ENCODE data around the gene USP51. TPM values are rescaled to one million over a fixed set of nuclear protein-coding genes. Genes with fewer than 3 reads are reported as not detected.
A peak's percentile ranks its signal among the peaks of the same experiment; 100 is the strongest.
"Not testable (repeated sequence)": the region's sequence is repeated elsewhere in the genome, so short reads cannot be mapped to it uniquely, and the experiment has no call there.

Gene USP51
- total and polyA plus RNA-seq, 4 donors, result 0.70 to 10.2 (median 2.9) TPM

DNA sequence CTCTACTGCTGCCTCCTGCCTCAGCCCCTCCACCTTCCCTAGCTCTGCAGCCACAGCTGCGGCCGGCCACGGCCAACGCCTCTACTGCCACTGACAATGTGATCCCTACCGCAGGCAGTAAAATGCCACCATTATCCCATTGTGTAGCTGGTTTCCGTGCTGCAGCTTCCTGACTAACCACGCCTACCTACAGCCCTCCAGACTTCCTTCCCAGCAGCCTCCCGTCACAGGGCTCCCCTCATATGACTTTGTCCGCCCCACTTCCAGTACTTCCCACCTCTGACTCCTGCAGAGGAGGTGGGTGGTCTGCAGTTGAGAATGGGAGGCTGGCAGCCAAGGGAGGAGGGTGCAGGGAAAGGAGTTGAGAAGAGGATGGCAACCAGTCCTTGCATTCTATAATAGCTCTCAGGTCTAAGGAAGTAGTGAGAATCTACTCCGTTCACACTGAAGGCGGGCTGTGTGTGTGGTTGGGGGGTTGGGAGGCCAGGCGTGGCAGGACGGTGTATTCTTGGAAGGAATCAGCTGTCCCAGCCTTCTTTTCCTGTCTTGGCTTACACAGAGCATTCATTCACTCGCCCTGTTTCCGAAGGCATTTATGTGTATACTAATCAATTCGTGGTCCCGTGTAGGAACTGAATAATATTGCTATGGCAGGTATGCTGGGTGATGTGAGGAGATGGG, 33.1 kb upstream of the USP51 start:
- no peak overlapping the region for H3K4me3 ChIP-seq

DNA sequence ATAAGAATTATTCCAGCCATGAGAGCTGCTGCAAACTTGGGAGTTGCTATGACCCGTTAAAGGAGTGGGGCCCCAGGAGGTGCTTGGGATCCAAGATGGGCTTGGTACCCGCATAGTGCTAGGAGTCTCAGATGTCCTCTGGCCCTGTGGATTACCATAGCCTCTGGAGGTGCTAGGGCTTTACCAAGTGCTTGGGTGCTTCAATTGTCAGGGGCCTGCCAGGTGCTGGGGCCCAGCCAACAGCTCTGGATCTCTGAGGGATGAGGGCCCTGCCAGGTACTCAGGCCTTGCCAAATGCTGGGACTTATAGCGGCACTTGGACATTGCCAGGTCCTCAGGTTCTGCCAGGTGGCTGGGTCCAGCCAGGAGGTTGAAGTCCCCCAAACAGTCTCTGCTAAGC, 32.0 kb upstream of the USP51 start:
- Histone ChIP-seq H3K27me3 (ENCODE audit: control insufficient read depth in 3 of 3, insufficient read depth in 3 of 3, low read length in 2 of 3) (peaks cover 0 to 5% (median 4%) of the 10 kb centered on the region in 3 donors), H3K4me1 (ENCODE audit: control insufficient read depth in 5 of 5, insufficient read depth in 5 of 5, low read length in 5 of 5) (no peaks in the 10 kb centered on the region), H3K27ac (ENCODE audit: low read depth in 1 of 2, low read length in 1 of 2) (no peak overlapping the region), H3K36me3 (ENCODE audit: control insufficient read depth in 4 of 4, insufficient read depth in 4 of 4, low read length in 4 of 4) (no peaks in the 10 kb centered on the region), H3K9me3 (ENCODE audit: control insufficient read depth in 4 of 4, insufficient read depth in 3 of 4, low read length in 3 of 4) (no peaks in the 10 kb centered on the region), H3K9ac (ENCODE audit: insufficient read depth in 1 of 2, low read length in 2 of 2) (no peak overlapping the region), H3K4me3 (no peak overlapping the region)
- TF ChIP-seq, protein P1, sequence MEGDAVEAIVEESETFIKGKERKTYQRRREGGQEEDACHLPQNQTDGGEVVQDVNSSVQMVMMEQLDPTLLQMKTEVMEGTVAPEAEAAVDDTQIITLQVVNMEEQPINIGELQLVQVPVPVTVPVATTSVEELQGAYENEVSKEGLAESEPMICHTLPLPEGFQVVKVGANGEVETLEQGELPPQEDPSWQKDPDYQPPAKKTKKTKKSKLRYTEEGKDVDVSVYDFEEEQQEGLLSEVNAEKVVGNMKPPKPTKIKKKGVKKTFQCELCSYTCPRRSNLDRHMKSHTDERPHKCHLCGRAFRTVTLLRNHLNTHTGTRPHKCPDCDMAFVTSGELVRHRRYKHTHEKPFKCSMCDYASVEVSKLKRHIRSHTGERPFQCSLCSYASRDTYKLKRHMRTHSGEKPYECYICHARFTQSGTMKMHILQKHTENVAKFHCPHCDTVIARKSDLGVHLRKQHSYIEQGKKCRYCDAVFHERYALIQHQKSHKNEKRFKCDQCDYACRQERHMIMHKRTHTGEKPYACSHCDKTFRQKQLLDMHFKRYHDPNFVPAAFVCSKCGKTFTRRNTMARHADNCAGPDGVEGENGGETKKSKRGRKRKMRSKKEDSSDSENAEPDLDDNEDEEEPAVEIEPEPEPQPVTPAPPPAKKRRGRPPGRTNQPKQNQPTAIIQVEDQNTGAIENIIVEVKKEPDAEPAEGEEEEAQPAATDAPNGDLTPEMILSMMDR (IDR thresholded peaks at IDR 0.05; ENCODE audit: control extremely low read depth, extremely low read depth), result no peak
- DNase-seq (no peak), ATAC-seq (ENCODE audit: insufficient read depth, low FRiP score) (no peak)
- WGBS, 2 donors, result 87 to 89% methylated on average over 2 to 3 of the region's 3 CpGs

More for the DNA sequence above, 33.1 kb upstream of the USP51 start:
- Histone ChIP-seq H3K4me1 (ENCODE audit: control insufficient read depth in 5 of 5, insufficient read depth in 5 of 5, low read length in 5 of 5) (no peaks in the 10 kb centered on the region), H3K36me3 (ENCODE audit: control insufficient read depth in 4 of 4, insufficient read depth in 4 of 4, low read length in 4 of 4) (no peaks in the 10 kb centered on the region), H3K9me3 (ENCODE audit: control insufficient read depth in 4 of 4, insufficient read depth in 3 of 4, low read length in 3 of 4) (no peaks in the 10 kb centered on the region), H3K27ac (ENCODE audit: low read depth in 1 of 2, low read length in 1 of 2) (peak overlapping the region in 1 of 2 donors; percentile 57), H3K27me3 (ENCODE audit: control insufficient read depth in 3 of 3, insufficient read depth in 3 of 3, low read length in 2 of 3) (peaks cover 0 to 5% (median 4%) of the 10 kb centered on the region in 3 donors), H3K9ac (ENCODE audit: insufficient read depth in 1 of 2, low read length in 2 of 2) (no peak overlapping the region)
- DNase-seq (peak in 2 of 3 donors; percentile 1 to 17), ATAC-seq (ENCODE audit: insufficient read depth, low FRiP score) (no peak)
- TF ChIP-seq, protein P1 (IDR thresholded peaks at IDR 0.05; ENCODE audit: control extremely low read depth, extremely low read depth), result no peak
- 60 to 70% methylated on average over 16 to 17 of the region's 17 CpGs for WGBS, 2 donors

DNA sequence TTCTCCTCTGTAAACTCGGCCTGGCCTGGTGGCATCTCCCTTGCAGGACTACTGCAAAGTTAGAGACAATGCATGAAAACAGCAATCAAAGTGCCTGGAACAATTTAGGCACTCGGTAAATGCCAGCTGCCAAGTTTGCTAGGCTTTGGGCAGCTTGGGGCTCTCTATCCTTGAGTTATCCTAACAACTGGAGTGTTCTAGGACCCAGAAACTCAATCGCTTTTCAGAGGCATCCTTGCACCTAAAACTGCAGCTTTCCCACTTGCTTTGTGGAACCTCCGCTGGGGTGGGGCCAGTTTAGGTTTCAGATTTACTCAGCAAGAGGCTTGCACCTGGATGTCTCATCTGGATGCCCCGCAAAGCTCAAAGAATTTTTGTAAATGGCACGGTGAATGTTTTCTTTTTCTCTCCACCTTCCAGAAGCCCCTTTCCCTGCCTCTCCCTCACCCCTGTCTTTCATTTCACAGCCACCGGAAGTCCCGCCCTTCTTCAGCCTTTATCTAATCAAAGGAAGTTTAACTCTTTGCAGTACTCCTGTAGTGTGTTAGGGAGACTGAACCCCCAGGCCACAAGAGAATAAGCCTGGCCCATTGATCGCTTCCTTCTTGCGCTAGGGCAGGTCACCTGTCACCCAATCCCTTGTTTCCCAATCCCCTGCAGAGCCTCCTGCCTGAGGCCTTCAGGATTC, 27.3 kb upstream of the USP51 start:
- not testable (repeated sequence) for DNase-seq; H3K27ac ChIP-seq (ENCODE audit: low read depth in 1 of 2, low read length in 1 of 2); H3K4me1 ChIP-seq (ENCODE audit: control insufficient read depth in 5 of 5, insufficient read depth in 5 of 5, low read length in 5 of 5); H3K27me3 ChIP-seq (ENCODE audit: control insufficient read depth in 3 of 3, insufficient read depth in 3 of 3, low read length in 2 of 3); H3K4me3 ChIP-seq; H3K36me3 ChIP-seq (ENCODE audit: control insufficient read depth in 4 of 4, insufficient read depth in 4 of 4, low read length in 4 of 4); H3K9ac ChIP-seq (ENCODE audit: insufficient read depth in 1 of 2, low read length in 2 of 2); ATAC-seq (ENCODE audit: insufficient read depth, low FRiP score); H3K9me3 ChIP-seq (ENCODE audit: control insufficient read depth in 4 of 4, insufficient read depth in 3 of 4, low read length in 3 of 4)
- whole genome bisulfite sequencing, 2 donors, result no CpG with 5 or more reads among the region's 10 CpGs

DNA sequence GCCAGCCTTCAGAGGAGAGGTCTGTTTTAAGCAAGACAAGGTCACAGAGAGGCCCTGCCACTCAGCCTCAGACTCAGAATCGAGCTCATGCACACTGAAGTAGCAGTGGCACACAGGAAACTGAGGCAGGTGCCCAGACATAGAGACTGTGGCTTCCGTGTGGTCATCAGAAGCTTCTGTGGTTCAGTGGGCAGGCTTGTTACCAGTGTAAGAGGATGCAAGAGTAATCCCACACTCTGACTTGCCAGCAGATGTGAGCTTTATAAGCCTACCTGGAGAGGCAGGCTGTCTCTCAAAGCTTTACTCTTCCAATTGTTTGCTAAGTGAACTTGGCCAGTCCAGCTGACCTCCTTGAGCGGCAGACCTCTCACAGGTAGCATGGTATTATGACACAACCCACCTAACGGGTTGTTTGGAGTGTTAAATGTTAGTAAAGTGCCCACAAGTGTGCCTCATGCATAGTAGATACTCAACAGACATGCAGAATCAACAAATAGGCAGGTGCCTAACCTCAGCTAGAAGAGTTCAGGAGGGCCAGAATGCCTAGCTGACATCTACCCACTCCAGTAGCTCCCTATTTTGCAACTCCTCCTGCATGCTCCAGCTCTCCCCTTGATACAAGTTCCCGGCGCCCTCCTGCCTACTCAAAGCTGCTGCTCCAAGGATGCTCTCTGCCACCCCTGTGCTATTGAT, 23.5 kb upstream of the USP51 start:
- not testable (repeated sequence) for H3K9me3 ChIP-seq (ENCODE audit: control insufficient read depth in 4 of 4, insufficient read depth in 3 of 4, low read length in 3 of 4); H3K27ac ChIP-seq (ENCODE audit: low read depth in 1 of 2, low read length in 1 of 2); H3K27me3 ChIP-seq (ENCODE audit: control insufficient read depth in 3 of 3, insufficient read depth in 3 of 3, low read length in 2 of 3); H3K9ac ChIP-seq (ENCODE audit: insufficient read depth in 1 of 2, low read length in 2 of 2); H3K36me3 ChIP-seq (ENCODE audit: control insufficient read depth in 4 of 4, insufficient read depth in 4 of 4, low read length in 4 of 4); H3K4me3 ChIP-seq; DNase-seq; H3K4me1 ChIP-seq (ENCODE audit: control insufficient read depth in 5 of 5, insufficient read depth in 5 of 5, low read length in 5 of 5)
- ATAC-seq (ENCODE audit: insufficient read depth, low FRiP score), result peak; percentile 67
- WGBS, 2 donors, result no CpG with 5 or more reads among the region's 6 CpGs

DNA sequence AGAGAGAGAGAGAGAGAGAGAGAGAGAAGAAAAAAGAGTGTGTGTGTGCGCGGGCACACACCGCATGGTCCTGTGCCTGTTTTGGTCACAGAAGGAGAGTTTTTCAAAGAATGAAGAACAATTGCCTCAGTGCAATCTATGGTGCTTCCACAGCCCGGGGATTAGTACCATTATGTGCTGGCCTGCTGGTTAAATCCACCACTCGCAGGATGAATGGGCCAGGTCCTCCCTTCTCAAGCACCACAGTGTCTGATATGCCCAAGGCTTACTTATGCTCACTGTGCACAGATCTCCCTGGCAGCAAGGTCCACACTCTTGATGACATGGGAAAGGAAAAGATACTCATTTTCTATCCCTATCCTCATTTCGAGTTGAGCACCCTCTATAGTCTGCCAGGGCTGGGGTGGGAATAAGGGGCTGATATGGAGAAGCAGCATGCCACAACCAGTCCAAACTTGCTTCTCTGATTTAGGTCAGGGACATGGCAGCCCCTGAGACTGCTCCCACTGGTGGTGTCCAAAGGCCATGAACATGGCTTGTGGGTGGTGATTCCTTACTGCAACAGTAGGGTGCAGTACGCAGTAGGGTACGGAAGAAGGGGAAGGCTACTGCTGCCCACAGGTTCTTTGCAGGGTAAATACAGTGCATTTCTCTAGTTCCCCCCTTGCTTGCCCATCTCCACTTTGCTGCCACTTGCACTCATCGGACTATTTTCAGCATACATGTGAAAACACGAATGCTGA, 18.9 kb upstream of the USP51 start:
- H3K4me1 ChIP-seq (ENCODE audit: control insufficient read depth in 5 of 5, insufficient read depth in 5 of 5, low read length in 5 of 5); H3K36me3 ChIP-seq (ENCODE audit: control insufficient read depth in 4 of 4, insufficient read depth in 4 of 4, low read length in 4 of 4); H3K4me3 ChIP-seq; H3K9ac ChIP-seq (ENCODE audit: insufficient read depth in 1 of 2, low read length in 2 of 2); H3K27me3 ChIP-seq (ENCODE audit: control insufficient read depth in 3 of 3, insufficient read depth in 3 of 3, low read length in 2 of 3); DNase-seq; H3K9me3 ChIP-seq (ENCODE audit: control insufficient read depth in 4 of 4, insufficient read depth in 3 of 4, low read length in 3 of 4); H3K27ac ChIP-seq (ENCODE audit: low read depth in 1 of 2, low read length in 1 of 2); ATAC-seq (ENCODE audit: insufficient read depth, low FRiP score): not testable (repeated sequence)
- no CpG with 5 or more reads among the region's 10 CpGs for whole genome bisulfite sequencing, 2 donors

DNA sequence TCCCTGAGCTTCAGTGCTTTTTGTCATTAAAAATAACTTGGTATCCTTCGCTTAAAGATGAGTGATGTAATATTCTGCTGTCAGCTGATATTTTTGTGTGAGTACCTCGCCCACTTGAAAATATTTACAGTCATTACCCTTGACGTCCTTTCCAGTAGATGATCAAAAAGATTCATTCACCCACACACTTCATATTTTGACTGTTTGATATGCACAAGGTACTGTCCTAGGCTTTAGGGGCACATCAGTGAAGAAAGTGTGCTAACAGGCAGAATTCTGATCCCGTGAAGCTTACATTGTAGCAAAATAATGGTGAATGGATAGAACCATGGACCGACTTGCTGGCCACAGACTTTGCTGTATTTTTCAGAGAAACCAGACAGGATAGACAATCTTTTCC, 18.1 kb upstream of the USP51 start:
- H3K4me1 ChIP-seq (ENCODE audit: control insufficient read depth in 5 of 5, insufficient read depth in 5 of 5, low read length in 5 of 5); DNase-seq; H3K4me3 ChIP-seq; H3K9ac ChIP-seq (ENCODE audit: insufficient read depth in 1 of 2, low read length in 2 of 2); H3K36me3 ChIP-seq (ENCODE audit: control insufficient read depth in 4 of 4, insufficient read depth in 4 of 4, low read length in 4 of 4); H3K27me3 ChIP-seq (ENCODE audit: control insufficient read depth in 3 of 3, insufficient read depth in 3 of 3, low read length in 2 of 3); H3K9me3 ChIP-seq (ENCODE audit: control insufficient read depth in 4 of 4, insufficient read depth in 3 of 4, low read length in 3 of 4); H3K27ac ChIP-seq (ENCODE audit: low read depth in 1 of 2, low read length in 1 of 2); ATAC-seq (ENCODE audit: insufficient read depth, low FRiP score): not testable (repeated sequence)
- no CpG with 5 or more reads among the region's 5 CpGs for WGBS, 2 donors
